HCT116 (cell line): ENCODE data around the gene C4orf50. TPM values are rescaled to one million over a fixed set of nuclear protein-coding genes. Genes with fewer than 3 reads are reported as not detected.

Source experiments
- ATAC-seq: fragments of 200-7000 bp; cut with Tn5 transposase; 2 replicates; pipeline ENCODE4 v1.9.1; 2020; ENCODE audit warnings: mild to moderate bottlenecking, moderate library complexity
- BruUV-seq: library from RNA; stranded (reverse); fragments of 400-500 nt; replicated peaks from 2 replicates; lab custom pipeline; 2021; lab: Mats Ljungman, UMichigan
- CTCF ChIA-PET: fragments of 300-600 bp; sonication (Branson Sonifier 250); formaldehyde crosslinking; loops from one replicate; lab custom pipeline; 2021; ENCODE audit warnings: antibody characterized with exemption; lab: Charles Lee
- POLR2A ChIA-PET: fragments of 300-600, 350-600 bp; sonication (Branson Sonifier 250); formaldehyde crosslinking; loops from one replicate; lab custom pipeline; 2021; ENCODE audit warnings: antibody characterized with exemption; lab: Charles Lee
- RAD21 ChIA-PET, 2 experiments: fragments of 300-600 bp; sonication (Branson Sonifier 250); formaldehyde crosslinking; loops; one replicate each; lab custom pipeline; 2023; ENCODE audit warnings: low total read pairs in 2 of 2; ENCODE audit not compliant: uncharacterized antibody in 2 of 2, unreplicated experiment in 2 of 2, low non-redundant PET in 1 of 2; lab: Charles Lee
- DNase-seq: peaks from one replicate; pipeline ENCODE4 v3.0.0-alpha.2; 2010; ENCODE audit warnings: low read depth, low spot score
- H2AFZ ChIP-seq: fragments of 200-600 bp; shearing (Covaris generic), sonication (generic); 2 replicates; pipeline ENCODE4 v1.6.1; 2017; ENCODE audit warnings: low read depth, mixed run types, mixed read lengths, antibody characterized with exemption, low read length; ENCODE audit not compliant: poor library complexity, severe bottlenecking
- H3K27ac ChIP-seq: 2 replicates; pipeline ENCODE4 v1.5.1; 2012; ENCODE audit warnings: low read depth, low read length
- H3K27me3 ChIP-seq: fragments of 200-600 bp; sonication (generic); 2 replicates; pipeline ENCODE4 v1.6.1; 2016; ENCODE audit warnings: mixed run types, low read length, mixed read lengths; ENCODE audit not compliant: insufficient read depth
- H3K36me3 ChIP-seq, 2 experiments: fragments of 200-500 bp in 1 of 2; fragments of 200-600 bp in 1 of 2; sonication (Bioruptor generic) in 1 of 2; sonication (generic) in 1 of 2; 2 replicates each; pipeline versions ENCODE4 v1.5.1 to v1.6.1; 2014 to 2016; ENCODE audit warnings: low read length in 2 of 2, inconsistent platforms in 1 of 2, mixed read lengths in 1 of 2, mixed run types in 1 of 2; ENCODE audit not compliant: insufficient read depth in 2 of 2, control insufficient read depth in 1 of 2
- H3K4me1 ChIP-seq, 2 experiments: fragments of 200-600 bp in 1 of 2; sonication (generic) in 1 of 2; 2 replicates each; pipeline versions ENCODE4 v1.5.1 to v1.6.1; 2012 to 2017; ENCODE audit warnings: low read length in 2 of 2, inconsistent platforms in 1 of 2, mild to moderate bottlenecking in 1 of 2, mixed read lengths in 1 of 2, mixed run types in 1 of 2, moderate library complexity in 1 of 2; ENCODE audit not compliant: insufficient read depth in 2 of 2, control insufficient read depth in 1 of 2
- H3K4me2 ChIP-seq: fragments of 200-600 bp; sonication (generic); 2 replicates; pipeline ENCODE4 v1.6.1; 2017; ENCODE audit warnings: mixed run types, low read length, mixed read lengths
- H3K4me3 ChIP-seq, 2 experiments: fragments of 200-600 bp in 1 of 2; sonication (generic) in 1 of 2; replicated peaks in 1 of 2; 2 replicates each; pipeline ENCODE4 v1.5.1; 2011 to 2016; ENCODE audit warnings: low read length in 2 of 2, control low read depth in 1 of 2, low read depth in 1 of 2, mild to moderate bottlenecking in 1 of 2, mixed read lengths in 1 of 2, mixed run types in 1 of 2
- H3K79me2 ChIP-seq: fragments of 200-600 bp; sonication (generic); 2 replicates; pipeline ENCODE4 v1.6.1; 2017; ENCODE audit warnings: mild to moderate bottlenecking, mixed run types, low read length, moderate library complexity, mixed read lengths; ENCODE audit not compliant: insufficient read depth
- H3K9ac ChIP-seq: fragments of 200-600 bp; sonication (generic); 2 replicates; pipeline ENCODE4 v1.6.1; 2016; ENCODE audit warnings: low read length, mixed read lengths
- H3K9me2 ChIP-seq: fragments of 200-600 bp; sonication (generic), shearing (Covaris generic); 2 replicates; pipeline ENCODE4 v1.6.1; 2017; ENCODE audit warnings: mixed run types, mild to moderate bottlenecking, moderate library complexity; ENCODE audit not compliant: insufficient read depth
- H3K9me3 ChIP-seq, 2 experiments: fragments of 200-500 bp in 1 of 2; fragments of 200-600 bp in 1 of 2; sonication (Bioruptor generic) in 1 of 2; sonication (generic) in 1 of 2; 2 replicates each; pipeline ENCODE4 v1.6.1; 2014 to 2017; ENCODE audit warnings: low read length in 2 of 2, mixed read lengths in 2 of 2, inconsistent platforms in 1 of 2, low read depth in 1 of 2, mild to moderate bottlenecking in 1 of 2, mixed run types in 1 of 2, moderate library complexity in 1 of 2; ENCODE audit not compliant: control insufficient read depth in 1 of 2, insufficient read depth in 1 of 2
- H4K20me1 ChIP-seq: fragments of 200-600 bp; sonication (generic), shearing (Covaris generic); 2 replicates; pipeline ENCODE4 v1.6.1; 2017; ENCODE audit warnings: mixed run types, mild to moderate bottlenecking, moderate library complexity; ENCODE audit not compliant: insufficient read depth
- CEBPB ChIP-seq: IDR thresholded peaks from 2 replicates; pipeline ENCODE4 v1.6.1; 2012; ENCODE audit warnings: low read depth
- EGR1 ChIP-seq: IDR thresholded peaks from 2 replicates; pipeline ENCODE4 v1.6.1; 2012; ENCODE audit warnings: low read depth
- EZH2phosphoT487 ChIP-seq: fragments of 200-600 bp; IDR thresholded peaks from 2 replicates; pipeline ENCODE4 v1.6.1; 2018; ENCODE audit warnings: antibody characterized with exemption, borderline replicate concordance
- FOSL1 ChIP-seq: IDR thresholded peaks from 2 replicates; pipeline ENCODE4 v1.6.1; 2012; ENCODE audit warnings: low read depth
- JUND ChIP-seq: IDR thresholded peaks from 2 replicates; pipeline ENCODE4 v1.6.1; 2012
- RAD21 ChIP-seq: IDR thresholded peaks from 2 replicates; pipeline ENCODE4 v1.6.1; 2012; ENCODE audit warnings: low read depth, mild to moderate bottlenecking
- SP1 ChIP-seq: IDR thresholded peaks from 2 replicates; pipeline ENCODE4 v1.6.1; 2012; ENCODE audit warnings: low read depth
- SRF ChIP-seq: IDR thresholded peaks from 2 replicates; pipeline ENCODE4 v1.6.1; 2012; ENCODE audit warnings: low read depth
- ZFX ChIP-seq: fragments of 450-650 bp; IDR thresholded peaks from 2 replicates; pipeline ENCODE4 v1.6.1; 2017
- intact Hi-C: fragments of 100-400 bp; cut with micrococcal nuclease; formaldehyde crosslinking; loops from 2 replicates; pipeline ENCODE4 v1.10.0; 2022
- total RNA-seq: library from RNA; stranded (reverse); gene quantifications from one replicate; pipeline ENCODE4 v1.2.1, GENCODE V29; 2021; ENCODE audit not compliant: unreplicated experiment
- TF ChIP-seq, protein P1 (sequence below): IDR thresholded peaks from 2 replicates; pipeline ENCODE4 v1.6.1; 2011; ENCODE audit warnings: mild to moderate bottlenecking, low read length, moderate library complexity; ENCODE audit not compliant: insufficient replicate concordance; ENCODE audit errors: extremely low read depth
- TF ChIP-seq, protein P2 (sequence below): IDR thresholded peaks from 2 replicates; pipeline ENCODE4 v1.6.1; 2012
- TF ChIP-seq, protein P3 (sequence below): IDR thresholded peaks from 2 replicates; pipeline ENCODE4 v1.6.1; 2012; ENCODE audit warnings: low read depth

Gene C4orf50
- total RNA-seq, 1 experiment from 2014 or later = not detected

DNA sequence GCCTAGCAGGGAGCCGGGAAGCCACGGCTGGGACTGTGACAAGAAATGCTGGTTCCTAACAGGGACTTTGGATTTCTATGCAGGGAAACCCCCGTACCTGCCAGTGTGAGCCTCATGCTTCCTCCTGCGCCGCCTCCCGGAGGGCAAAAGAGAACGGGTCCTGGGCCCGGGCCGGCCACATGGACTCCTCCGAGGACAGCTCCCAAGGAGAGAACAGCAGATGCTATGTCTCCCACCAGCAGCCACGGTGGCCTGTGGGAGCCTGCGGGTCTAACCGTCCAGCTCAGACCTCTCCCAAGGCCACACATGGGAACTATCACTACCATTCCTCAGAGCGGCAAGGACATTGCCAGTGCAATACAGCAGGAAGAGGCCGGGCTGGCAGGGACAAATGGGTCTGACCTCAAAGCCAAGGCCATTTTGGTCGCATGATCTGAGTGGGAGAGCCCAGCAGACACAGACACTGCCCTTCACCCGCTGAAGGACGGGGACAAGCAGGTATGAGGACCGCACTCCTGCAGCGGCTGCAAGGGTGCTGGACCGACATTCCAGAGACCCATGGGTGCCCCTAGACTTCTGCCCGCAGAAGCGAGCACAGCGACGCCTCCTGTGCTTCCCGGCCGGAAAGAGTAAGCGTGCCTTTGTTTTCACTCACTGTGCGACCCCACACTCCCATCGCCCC, 4.5 kb upstream of the C4orf50 start:
- no peak overlapping the region for H2AFZ ChIP-seq
- no peak for DNase-seq
- no peak overlapping the region for H3K4me3 ChIP-seq
- H3K79me2 ChIP-seq = no peaks in the 10 kb centered on the region
- no peaks in the 10 kb centered on the region for H4K20me1 ChIP-seq
- H3K9me3 ChIP-seq = no peaks in the 10 kb centered on the region
- RAD21 ChIA-PET = no interaction called here
- POLR2A ChIA-PET = no interaction called here
- no peak overlapping the region for H3K27ac ChIP-seq
- CTCF ChIA-PET = no interaction called here
- intact Hi-C loops = no loop called here
- no peak for TF ChIP-seq RAD21
- TF ChIP-seq, protein P1, sequence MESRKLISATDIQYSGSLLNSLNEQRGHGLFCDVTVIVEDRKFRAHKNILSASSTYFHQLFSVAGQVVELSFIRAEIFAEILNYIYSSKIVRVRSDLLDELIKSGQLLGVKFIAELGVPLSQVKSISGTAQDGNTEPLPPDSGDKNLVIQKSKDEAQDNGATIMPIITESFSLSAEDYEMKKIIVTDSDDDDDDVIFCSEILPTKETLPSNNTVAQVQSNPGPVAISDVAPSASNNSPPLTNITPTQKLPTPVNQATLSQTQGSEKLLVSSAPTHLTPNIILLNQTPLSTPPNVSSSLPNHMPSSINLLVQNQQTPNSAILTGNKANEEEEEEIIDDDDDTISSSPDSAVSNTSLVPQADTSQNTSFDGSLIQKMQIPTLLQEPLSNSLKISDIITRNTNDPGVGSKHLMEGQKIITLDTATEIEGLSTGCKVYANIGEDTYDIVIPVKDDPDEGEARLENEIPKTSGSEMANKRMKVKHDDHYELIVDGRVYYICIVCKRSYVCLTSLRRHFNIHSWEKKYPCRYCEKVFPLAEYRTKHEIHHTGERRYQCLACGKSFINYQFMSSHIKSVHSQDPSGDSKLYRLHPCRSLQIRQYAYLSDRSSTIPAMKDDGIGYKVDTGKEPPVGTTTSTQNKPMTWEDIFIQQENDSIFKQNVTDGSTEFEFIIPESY = no peak
- H3K27me3 ChIP-seq = no peaks in the 10 kb centered on the region
- no peak overlapping the region for H3K4me2 ChIP-seq
- H3K9ac ChIP-seq = no peak overlapping the region
- BruUV-seq = no TSS peak
- no peaks in the 10 kb centered on the region for H3K4me1 ChIP-seq
- ATAC-seq = no peak
- no peaks in the 10 kb centered on the region for H3K9me2 ChIP-seq
- H3K36me3 ChIP-seq = no peaks in the 10 kb centered on the region

- ChIA-PET POLR2A (no interaction called here), CTCF (interaction anchor here (0.9 kb wide), 1 partner anchor 23 kb away, joined by 3 read pairs; no protein-coding TSS in a partner anchor), RAD21 (no interaction called here)
- Histone ChIP-seq H4K20me1 (no peaks in the 10 kb centered on the region), H3K4me2 (no peak overlapping the region), H2AFZ (no peak overlapping the region), H3K27me3 (no peaks in the 10 kb centered on the region), H3K9me3 (no peaks in the 10 kb centered on the region), H3K36me3 (no peaks in the 10 kb centered on the region), H3K9me2 (no peaks in the 10 kb centered on the region), H3K27ac (no peak overlapping the region), H3K79me2 (no peaks in the 10 kb centered on the region), H3K4me1 (no peaks in the 10 kb centered on the region), H3K9ac (no peak overlapping the region), H3K4me3 (no peak overlapping the region)
- ATAC-seq (no peak), DNase-seq (no peak)
- TF ChIP-seq, protein P2, sequence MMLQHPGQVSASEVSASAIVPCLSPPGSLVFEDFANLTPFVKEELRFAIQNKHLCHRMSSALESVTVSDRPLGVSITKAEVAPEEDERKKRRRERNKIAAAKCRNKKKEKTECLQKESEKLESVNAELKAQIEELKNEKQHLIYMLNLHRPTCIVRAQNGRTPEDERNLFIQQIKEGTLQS = no peak
- no peak for TF ChIP-seq JUND
- no peak for TF ChIP-seq ZFX
- TF ChIP-seq SRF = no peak
- no peak for TF ChIP-seq EGR1
- TF ChIP-seq CEBPB = no peak
- no peak for TF ChIP-seq SP1
- no peak for TF ChIP-seq RAD21
- TF ChIP-seq FOSL1 = no peak
- TF ChIP-seq, protein P3, sequence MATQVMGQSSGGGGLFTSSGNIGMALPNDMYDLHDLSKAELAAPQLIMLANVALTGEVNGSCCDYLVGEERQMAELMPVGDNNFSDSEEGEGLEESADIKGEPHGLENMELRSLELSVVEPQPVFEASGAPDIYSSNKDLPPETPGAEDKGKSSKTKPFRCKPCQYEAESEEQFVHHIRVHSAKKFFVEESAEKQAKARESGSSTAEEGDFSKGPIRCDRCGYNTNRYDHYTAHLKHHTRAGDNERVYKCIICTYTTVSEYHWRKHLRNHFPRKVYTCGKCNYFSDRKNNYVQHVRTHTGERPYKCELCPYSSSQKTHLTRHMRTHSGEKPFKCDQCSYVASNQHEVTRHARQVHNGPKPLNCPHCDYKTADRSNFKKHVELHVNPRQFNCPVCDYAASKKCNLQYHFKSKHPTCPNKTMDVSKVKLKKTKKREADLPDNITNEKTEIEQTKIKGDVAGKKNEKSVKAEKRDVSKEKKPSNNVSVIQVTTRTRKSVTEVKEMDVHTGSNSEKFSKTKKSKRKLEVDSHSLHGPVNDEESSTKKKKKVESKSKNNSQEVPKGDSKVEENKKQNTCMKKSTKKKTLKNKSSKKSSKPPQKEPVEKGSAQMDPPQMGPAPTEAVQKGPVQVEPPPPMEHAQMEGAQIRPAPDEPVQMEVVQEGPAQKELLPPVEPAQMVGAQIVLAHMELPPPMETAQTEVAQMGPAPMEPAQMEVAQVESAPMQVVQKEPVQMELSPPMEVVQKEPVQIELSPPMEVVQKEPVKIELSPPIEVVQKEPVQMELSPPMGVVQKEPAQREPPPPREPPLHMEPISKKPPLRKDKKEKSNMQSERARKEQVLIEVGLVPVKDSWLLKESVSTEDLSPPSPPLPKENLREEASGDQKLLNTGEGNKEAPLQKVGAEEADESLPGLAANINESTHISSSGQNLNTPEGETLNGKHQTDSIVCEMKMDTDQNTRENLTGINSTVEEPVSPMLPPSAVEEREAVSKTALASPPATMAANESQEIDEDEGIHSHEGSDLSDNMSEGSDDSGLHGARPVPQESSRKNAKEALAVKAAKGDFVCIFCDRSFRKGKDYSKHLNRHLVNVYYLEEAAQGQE = no peak
- no peak for TF ChIP-seq EZH2phosphoT487
- BruUV-seq = no TSS peak
- intact Hi-C loops = no loop called here
Observed at GRCh38 chr4:6021831-6022606, 3.8 kb upstream of the C4orf50 start.
